Naive thymus-derived CD8-positive, alpha-beta T cell (primary cell): ENCODE measurements around the gene GAS6. TPM values are rescaled to one million over a fixed set of nuclear protein-coding genes. Genes with fewer than 3 reads are reported as not detected.

Experiments used
- ATAC-seq, 2 donors: fragments of 150-1000 bp; cut with Tn5 transposase in 1 of 2; sonication (Bioruptor Pico), chemical (Tn5 transposase) in 1 of 2; 1 replicate in 1 of 2; 2 replicates in 1 of 2; pipeline ENCODE4 v1.10.0; 2021; ENCODE audit warnings: mild to moderate bottlenecking in 2 of 2, moderate library complexity in 2 of 2
- POLR2A ChIA-PET: fragments of 350-600 bp; sonication (Branson Sonifier 250); formaldehyde crosslinking; loops from one replicate; lab custom pipeline; 2021; ENCODE audit warnings: antibody characterized with exemption; lab: Charles Lee
- DNase-seq, 10 donors: peaks; one replicate each; pipeline versions ENCODE4 v3.0.0 to v3.0.0-alpha.2; 2020 to 2022
- H3K27ac Mint-ChIP-seq, 10 donors: one replicate each; pipeline ENCODE4 v1.8.0; 2020 to 2022; ENCODE audit warnings: mild to moderate bottlenecking in 10 of 10, mixed read lengths in 10 of 10, moderate library complexity in 4 of 10, inconsistent platforms in 1 of 10
- H3K27me3 Mint-ChIP-seq, 5 donors: one replicate each; pipeline ENCODE4 v1.8.0; 2021 to 2022; ENCODE audit warnings: mixed read lengths in 5 of 5
- H3K36me3 Mint-ChIP-seq, 3 donors: one replicate each; pipeline ENCODE4 v1.8.0; 2020 to 2022; ENCODE audit warnings: mixed read lengths in 3 of 3, mild to moderate bottlenecking in 2 of 3, inconsistent platforms in 1 of 3
- H3K4me1 Mint-ChIP-seq, 4 donors: one replicate each; pipeline ENCODE4 v1.8.0; 2021 to 2022; ENCODE audit warnings: mixed read lengths in 4 of 4
- H3K4me3 Mint-ChIP-seq, 10 donors: one replicate each; pipeline ENCODE4 v1.8.0; 2020 to 2022; ENCODE audit warnings: mild to moderate bottlenecking in 10 of 10, mixed read lengths in 10 of 10, moderate library complexity in 6 of 10, inconsistent platforms in 1 of 10
- H3K9me3 Mint-ChIP-seq, 9 donors: one replicate each; pipeline ENCODE4 v1.8.0; 2020 to 2022; ENCODE audit warnings: mixed read lengths in 9 of 9, mild to moderate bottlenecking in 3 of 9, inconsistent platforms in 1 of 9, moderate library complexity in 1 of 9
- polyA plus RNA-seq, 3 donors: library from polyadenylated mRNA; unstranded; fragments of 300-500 nt; fragmentation: Illumina TruSeq; gene quantifications; one replicate each; pipeline ENCODE4 v1.2.3, GENCODE V29; 2021
- total RNA-seq, 8 experiments: library from RNA in 2 of 8; stranded (reverse) in 2 of 8; gene quantifications; one replicate each; pipeline ENCODE4 v1.2.3 and lab custom pipeline; 2021 to 2026

GAS6 gene
- total and polyA plus RNA-seq, 5 experiments from 2014 or later, result 0.19 to 2.4 (median 1.2) TPM; not detected in 1

GRCh38 chr13:113862191-113862930 lies 1.5 kb downstream of the GAS6 start:
- Mint-ChIP-seq H3K27me3 (peaks cover 24 to 53% (median 34%) of the 10 kb centered on the region in 5 donors), H3K4me3 (peak overlapping the region; percentile 56 to 79 (median 73)), H3K4me1 (peaks cover 5 to 17% (median 12%) of the 10 kb centered on the region in 4 donors), H3K36me3 (peaks cover 0 to 4% (median 0%) of the 10 kb centered on the region in 3 donors), H3K27ac (no peak overlapping the region), H3K9me3 (no peaks in the 10 kb centered on the region)
- POLR2A ChIA-PET, result no interaction called here
- DNase-seq (no peak), ATAC-seq (no peak)

DNA sequence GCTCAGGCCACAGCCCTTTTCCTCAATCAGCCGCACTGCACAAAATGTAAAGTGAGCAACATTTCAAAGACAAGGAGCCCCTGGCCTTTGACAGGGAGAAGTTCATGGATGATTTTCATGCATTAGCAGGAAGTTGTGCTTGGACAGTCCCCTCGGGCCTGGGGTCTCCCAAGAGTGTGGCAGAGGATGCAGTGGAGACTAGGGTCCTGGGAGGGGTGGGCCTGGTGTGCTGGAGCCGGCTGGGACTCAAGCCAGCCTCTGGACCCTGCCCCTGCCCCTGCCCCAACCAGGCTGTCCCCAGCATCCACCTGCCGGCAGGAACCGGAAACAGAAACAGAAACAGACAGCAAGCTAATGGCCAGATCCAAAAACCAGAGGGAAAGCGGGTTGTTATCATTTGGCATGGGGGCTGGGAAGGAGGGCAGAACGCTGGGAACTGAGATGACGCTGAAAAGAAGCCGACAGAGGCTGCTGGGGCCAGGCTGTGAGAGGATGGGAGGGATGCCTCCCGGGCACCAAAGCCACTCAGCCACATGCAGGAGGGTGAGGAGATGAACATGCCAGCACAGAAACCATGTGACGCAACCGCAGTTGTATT lies 2.3 kb downstream of the GAS6 start:
- POLR2A ChIA-PET, result no interaction called here
- no peak for ATAC-seq
- H3K36me3 Mint-ChIP-seq, result peaks cover 0 to 4% (median 0%) of the 10 kb centered on the region in 3 donors

GRCh38 chr13:113860665-113861432 lies 3.0 kb downstream of the GAS6 start:
- H3K9me3 Mint-ChIP-seq, result no peaks in the 10 kb centered on the region
- peak overlapping the region in 1 of 10 donors; percentile 59 for H3K27ac Mint-ChIP-seq
- peaks cover 5 to 17% (median 12%) of the 10 kb centered on the region in 4 donors for H3K4me1 Mint-ChIP-seq
- H3K4me3 Mint-ChIP-seq, result peak overlapping the region in 2 of 10 donors; percentile 24 to 35
- H3K27me3 Mint-ChIP-seq, result peaks cover 16 to 47% (median 29%) of the 10 kb centered on the region in 5 donors
- DNase-seq, result peak in 1 of 10 donors; percentile 10
- peaks cover 0 to 3% (median 0%) of the 10 kb centered on the region in 3 donors for H3K36me3 Mint-ChIP-seq
- ATAC-seq, result no peak
- POLR2A ChIA-PET, result no interaction called here

More for the DNA sequence above, 2.3 kb downstream of the GAS6 start:
- H3K9me3 Mint-ChIP-seq, result no peaks in the 10 kb centered on the region
- no peak overlapping the region for H3K27ac Mint-ChIP-seq
- peaks cover 22 to 53% (median 32%) of the 10 kb centered on the region in 5 donors for H3K27me3 Mint-ChIP-seq
- H3K4me1 Mint-ChIP-seq, result peaks cover 5 to 17% (median 12%) of the 10 kb centered on the region in 4 donors
- DNase-seq, result no peak
- peak overlapping the region in 6 of 10 donors; percentile 14 to 48 (median 26) for H3K4me3 Mint-ChIP-seq

- Mint-ChIP-seq H3K4me1 (peaks cover 5 to 17% (median 12%) of the 10 kb centered on the region in 4 donors), H3K4me3 (peak overlapping the region in 2 of 10 donors; percentile 24 to 35), H3K9me3 (no peaks in the 10 kb centered on the region), H3K27ac (peak overlapping the region in 1 of 10 donors; percentile 59), H3K36me3 (peaks cover 0 to 2% (median 0%) of the 10 kb centered on the region in 3 donors), H3K27me3 (peaks cover 12 to 40% (median 22%) of the 10 kb centered on the region in 5 donors)
- DNase-seq (peak in 1 of 10 donors; percentile 22), ATAC-seq (no peak)
- POLR2A ChIA-PET, result no interaction called here
Measured at GRCh38 chr13:113860051-113860664, 3.7 kb downstream of the GAS6 start.

DNA sequence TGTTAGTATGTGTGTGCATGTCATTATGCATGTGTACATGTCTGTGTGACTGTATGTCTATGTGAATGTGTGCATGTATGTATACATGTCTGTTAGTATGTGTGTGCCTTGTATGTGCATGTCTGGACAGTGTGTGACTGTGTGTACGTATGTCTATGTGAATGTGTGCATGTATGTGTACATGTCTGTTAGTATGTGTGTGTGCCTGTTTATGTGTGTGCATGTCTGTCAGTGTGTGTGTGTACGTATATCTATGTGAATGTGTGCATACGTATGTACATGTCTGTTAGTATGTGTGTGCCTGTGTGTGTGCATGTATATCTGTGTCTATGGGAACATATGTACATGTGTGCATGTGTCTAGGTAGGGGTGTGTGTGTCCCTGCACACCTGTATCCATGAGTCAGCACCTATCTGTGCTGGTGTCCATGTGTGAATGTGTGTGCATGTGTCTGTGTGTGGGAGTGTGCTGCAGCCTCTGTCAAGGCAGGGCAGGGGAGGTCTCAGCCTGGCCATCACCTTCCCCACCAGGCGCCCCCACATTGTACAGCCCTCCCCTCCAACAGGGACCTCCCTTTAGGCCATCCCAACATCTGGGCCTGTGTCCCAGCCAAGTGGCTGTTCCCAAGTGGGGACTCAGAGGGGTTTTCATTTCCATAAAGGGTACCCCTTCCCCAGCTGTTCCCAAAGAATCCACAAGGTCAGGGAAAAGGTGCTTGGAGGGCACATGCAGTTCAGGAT lies 4.4 kb downstream of the GAS6 start:
- H3K4me1 Mint-ChIP-seq, result peaks cover 9 to 21% (median 17%) of the 10 kb centered on the region in 4 donors
- no peaks in the 10 kb centered on the region for H3K9me3 Mint-ChIP-seq
- H3K27me3 Mint-ChIP-seq, result peaks cover 9 to 35% (median 20%) of the 10 kb centered on the region in 5 donors
- H3K36me3 Mint-ChIP-seq, result peaks cover 0 to 2% (median 0%) of the 10 kb centered on the region in 3 donors
- POLR2A ChIA-PET, result no interaction called here
- no peak for ATAC-seq
- no peak overlapping the region for H3K4me3 Mint-ChIP-seq
- peak in 1 of 10 donors; percentile 4 for DNase-seq
- H3K27ac Mint-ChIP-seq, result no peak overlapping the region

DNA sequence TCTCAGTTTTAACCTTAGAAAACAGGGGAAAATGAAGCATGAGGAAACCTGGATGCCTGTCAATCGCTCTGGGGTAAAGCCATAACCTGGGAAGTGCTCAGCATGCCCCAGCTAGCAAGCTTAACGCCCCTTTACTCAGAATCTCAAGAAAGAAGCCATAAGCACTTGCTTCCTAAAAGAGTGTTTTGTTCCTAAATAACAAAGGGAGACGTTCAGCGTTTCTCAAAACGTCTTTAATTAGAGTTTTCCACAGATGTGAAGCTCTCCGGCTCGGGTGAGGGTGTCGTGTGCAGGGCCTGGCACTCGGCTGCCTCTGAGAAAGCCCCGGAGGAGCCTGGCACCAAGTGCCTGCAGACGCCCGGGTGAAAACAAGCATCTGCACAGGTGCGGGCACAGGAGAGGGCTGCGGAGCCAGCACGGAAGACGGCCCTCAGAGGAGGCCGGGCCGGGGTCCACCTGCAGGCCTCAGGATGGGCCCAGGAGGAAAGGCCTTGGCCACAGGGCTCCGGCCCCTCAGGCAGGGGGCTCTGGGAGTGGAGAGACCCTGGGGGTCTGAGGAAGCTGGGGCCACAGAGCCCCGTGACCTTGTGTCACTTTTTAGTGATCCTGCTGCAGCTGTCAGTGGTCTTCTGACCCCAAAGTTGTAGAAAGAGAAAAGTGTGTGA lies 6.2 kb downstream of the GAS6 start:
- Mint-ChIP-seq H3K36me3 (peaks cover 0 to 2% (median 0%) of the 10 kb centered on the region in 3 donors), H3K4me1 (peaks cover 12 to 24% (median 24%) of the 10 kb centered on the region in 4 donors), H3K4me3 (no peak overlapping the region), H3K27ac (no peak overlapping the region), H3K9me3 (no peaks in the 10 kb centered on the region), H3K27me3 (peaks cover 6 to 43% (median 24%) of the 10 kb centered on the region in 5 donors)
- POLR2A ChIA-PET, result interaction anchor here (1.1 kb wide), 2 partner anchors 11 to 121 kb away, joined by 3 read pairs; no protein-coding TSS in a partner anchor
- DNase-seq (peak in 2 of 10 donors; percentile 10 to 19), ATAC-seq (no peak)

DNA sequence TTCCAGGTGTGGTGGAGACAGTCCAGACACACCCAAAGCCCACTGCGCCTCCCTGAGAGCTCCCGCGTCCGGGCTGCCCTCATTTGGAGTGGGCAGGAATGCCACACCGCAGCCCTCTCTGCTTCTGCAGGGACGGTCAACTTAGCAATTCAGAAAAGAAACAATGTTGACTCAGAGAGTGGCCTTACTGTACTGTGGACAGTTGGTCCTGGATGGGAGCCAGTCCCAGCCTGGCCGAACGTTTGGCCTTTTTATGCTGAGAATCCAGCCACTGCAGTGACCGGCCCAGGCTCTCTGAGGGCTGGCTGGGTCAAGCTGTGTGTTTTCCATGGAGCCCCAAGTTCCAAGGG lies 7.2 kb downstream of the GAS6 start:
- DNase-seq (peak in 2 of 10 donors; percentile 10 to 43), ATAC-seq (no peak)
- H3K27ac Mint-ChIP-seq, result no peak overlapping the region

GRCh38 chr13:113855931-113856715 lies 7.8 kb downstream of the GAS6 start:
- POLR2A ChIA-PET, result interaction anchor here (1.1 to 1.2 kb wide), 2 partner anchors 9 to 12 kb away, joined by 3 to 4 read pairs; no protein-coding TSS in a partner anchor
- Mint-ChIP-seq H3K27me3 (peaks cover 2 to 36% (median 10%) of the 10 kb centered on the region in 5 donors), H3K36me3 (no peaks in the 10 kb centered on the region), H3K27ac (peak overlapping the region in 1 of 10 donors; percentile 66), H3K9me3 (no peaks in the 10 kb centered on the region), H3K4me1 (peaks cover 9 to 20% (median 19%) of the 10 kb centered on the region in 4 donors), H3K4me3 (no peak overlapping the region)
- DNase-seq (peak in 2 of 10 donors; percentile 11 to 59), ATAC-seq (no peak)

More for the DNA sequence above, 7.2 kb downstream of the GAS6 start:
- peaks cover 10 to 20% (median 19%) of the 10 kb centered on the region in 4 donors for H3K4me1 Mint-ChIP-seq
- H3K27me3 Mint-ChIP-seq, result peaks cover 2 to 41% (median 15%) of the 10 kb centered on the region in 5 donors
- H3K4me3 Mint-ChIP-seq, result no peak overlapping the region
- H3K9me3 Mint-ChIP-seq, result no peaks in the 10 kb centered on the region
- POLR2A ChIA-PET, result interaction anchor here (1.1 to 1.2 kb wide), 2 partner anchors 10 to 11 kb away, joined by 3 to 4 read pairs; no protein-coding TSS in a partner anchor
- no peaks in the 10 kb centered on the region for H3K36me3 Mint-ChIP-seq

DNA sequence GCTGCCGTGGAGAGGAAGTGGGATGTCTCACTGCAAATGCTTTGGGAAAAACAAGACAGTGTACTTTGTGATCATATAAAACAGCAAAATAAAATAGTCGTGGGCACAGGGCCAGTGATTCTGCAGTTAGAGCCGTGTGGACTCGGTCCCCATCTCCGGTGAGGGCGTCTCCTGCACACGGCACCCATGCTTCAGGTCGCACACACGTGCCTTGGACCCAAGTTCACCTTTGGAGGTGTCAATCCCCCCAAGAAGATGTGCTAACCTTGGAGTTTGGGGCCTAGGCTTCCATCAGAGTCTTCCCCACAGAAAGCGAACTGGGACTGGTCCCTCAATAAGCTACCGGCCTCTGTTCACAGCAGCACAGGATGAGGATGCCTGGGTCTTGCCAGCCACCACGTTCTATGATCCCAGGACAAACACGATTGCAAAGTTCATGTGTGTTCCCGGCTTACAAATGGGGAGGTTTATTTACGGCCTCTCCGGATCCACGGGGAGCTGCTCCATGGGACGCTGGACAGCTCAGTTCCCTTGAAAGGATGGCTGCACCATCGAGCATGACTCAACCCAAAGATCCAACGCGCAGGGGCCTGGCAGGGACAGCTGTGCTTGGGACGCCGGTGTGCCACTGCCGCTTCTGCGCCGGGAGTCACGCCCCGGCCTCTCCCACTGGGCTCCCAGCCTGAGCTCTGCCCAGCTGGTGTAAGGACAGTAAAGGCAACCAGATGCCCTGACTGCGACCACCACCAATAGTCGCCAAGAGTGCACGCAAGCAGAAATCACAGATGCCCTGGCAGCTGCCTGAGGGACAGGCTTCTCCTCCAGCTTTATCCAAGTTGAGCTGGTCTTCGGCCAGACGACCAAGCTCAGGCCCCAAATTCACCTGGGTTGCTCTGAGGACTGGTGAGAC lies 8.6 kb downstream of the GAS6 start:
- DNase-seq, result peak in 2 of 10 donors; percentile 12 to 40
- Mint-ChIP-seq H3K4me1 (peaks cover 7 to 20% (median 19%) of the 10 kb centered on the region in 4 donors), H3K4me3 (peak overlapping the region in 8 of 10 donors; percentile 45 to 83 (median 68)), H3K27ac (no peak overlapping the region), H3K9me3 (no peaks in the 10 kb centered on the region), H3K36me3 (no peaks in the 10 kb centered on the region), H3K27me3 (peaks cover 2 to 34% (median 4%) of the 10 kb centered on the region in 5 donors)
- ATAC-seq, result peak; percentile 17 to 34
- POLR2A ChIA-PET, result interaction anchor here (1.2 to 1.4 kb wide), 3 partner anchors 9 to 82 kb away, joined by 3 to 5 read pairs (median 4); no protein-coding TSS in a partner anchor
